CD4-positive, alpha-beta T cell treated with Interleukin-17A for 1 hour (primary cell): ENCODE results near the gene DRICH1.
"Not testable (repeated sequence)": the region's sequence is repeated elsewhere in the genome, so short reads cannot be mapped to it uniquely, and the experiment has no call there.

Source experiments
- DNase-seq: peaks from one replicate; pipeline ENCODE4 v3.0.0-alpha.2; 2020

The DRICH1 gene

DNA sequence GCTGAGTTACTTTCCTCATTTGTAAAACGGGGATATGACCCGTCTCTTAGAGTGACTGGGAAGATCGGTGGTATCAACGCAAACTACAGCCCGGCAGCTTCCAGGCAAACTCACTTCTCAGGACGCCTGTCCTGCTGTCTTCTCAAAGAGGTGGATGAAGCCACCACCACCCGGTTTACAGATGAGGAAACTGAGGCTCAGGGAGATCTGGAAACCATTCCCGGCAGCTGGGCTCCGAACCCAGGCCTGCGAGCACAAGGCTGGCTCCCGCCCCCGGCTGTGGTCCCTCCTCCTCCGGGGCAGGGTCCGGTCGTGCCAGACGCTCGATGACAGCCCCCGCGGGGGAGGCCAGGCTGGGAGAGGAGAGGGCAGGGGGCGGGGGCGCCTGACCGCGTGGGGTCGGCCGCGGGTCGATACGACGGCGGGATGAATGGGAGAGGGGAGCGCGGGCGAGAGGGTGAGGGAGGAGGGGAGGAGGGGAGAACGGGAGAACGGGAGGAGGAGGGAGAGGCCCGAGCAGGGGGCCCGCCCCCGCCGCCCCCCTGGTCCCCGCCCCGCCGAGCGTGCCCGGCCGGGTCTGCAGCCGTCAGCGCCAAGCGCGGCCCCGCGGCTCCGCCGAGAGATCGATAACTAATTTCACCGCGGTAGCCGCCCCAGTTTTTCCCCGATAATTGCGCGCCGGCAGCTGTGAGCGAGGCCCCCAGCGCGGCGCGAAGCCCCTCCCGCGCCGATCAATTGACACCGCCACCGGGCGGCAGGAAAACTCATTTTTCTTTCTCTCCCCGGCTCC, 66.0 kb downstream of the DRICH1 start:
- DNase-seq, result no peak

DNA sequence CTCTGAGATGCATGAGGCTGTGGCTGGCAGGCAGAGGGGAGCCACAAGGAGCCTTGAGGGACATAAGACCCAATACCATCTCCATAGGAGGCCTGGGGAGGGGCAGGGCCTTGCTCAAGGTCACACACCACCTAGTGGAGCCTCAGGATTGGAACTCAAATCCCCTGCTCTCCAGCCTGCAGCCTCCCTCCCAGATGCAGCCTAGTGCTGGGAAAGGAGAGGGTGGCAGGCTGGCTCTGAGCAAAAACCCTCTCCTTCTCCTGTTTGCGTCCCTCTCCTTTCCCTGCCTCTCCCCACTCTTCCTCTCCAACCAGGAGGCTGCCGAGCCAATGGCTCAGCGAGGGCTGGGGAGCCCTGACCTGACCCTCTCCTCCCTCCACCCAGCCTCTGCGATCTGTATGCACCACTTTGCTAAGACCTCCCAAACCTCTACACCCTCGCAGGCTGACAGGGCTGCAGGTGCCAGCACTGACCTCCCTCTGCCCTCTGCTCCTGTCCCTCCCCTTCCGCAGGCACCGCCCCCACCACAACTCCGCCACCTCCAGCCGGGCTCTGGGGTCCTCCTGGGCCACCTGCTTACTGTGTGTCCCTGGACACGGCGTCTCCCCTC, 66.7 kb downstream of the DRICH1 start:
- no peak for DNase-seq

GRCh38 chr22:23564276-23564675, 67.8 kb downstream of the DRICH1 start:
- no peak for DNase-seq

GRCh38 chr22:23563111-23563510, 69.0 kb downstream of the DRICH1 start:
- DNase-seq, result no peak

- no peak for DNase-seq
Observed at GRCh38 chr22:23562186-23562585, 69.9 kb downstream of the DRICH1 start.

GRCh38 chr22:23561025-23561510, 71.1 kb downstream of the DRICH1 start:
- DNase-seq, result not testable (repeated sequence)

DNA sequence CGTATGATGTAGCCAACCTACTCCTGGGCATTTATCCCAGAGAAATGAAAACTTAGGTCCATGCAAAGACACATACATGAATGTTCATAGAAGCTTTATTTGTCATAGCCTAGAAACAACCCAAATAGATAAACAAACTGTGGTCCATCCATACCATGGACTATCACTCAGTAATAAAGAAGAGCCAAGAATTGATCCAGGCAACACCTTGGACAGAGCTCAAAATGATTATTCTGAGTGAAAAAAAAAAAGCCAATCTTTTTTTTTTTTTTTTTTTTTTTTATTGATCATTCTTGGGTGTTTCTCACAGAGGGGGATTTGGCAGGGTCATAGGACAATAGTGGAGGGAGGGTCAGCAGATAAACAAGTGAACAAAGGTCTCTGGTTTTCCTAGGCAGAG, 71.9 kb downstream of the DRICH1 start:
- not testable (repeated sequence) for DNase-seq
